GM10847 (cell line): ENCODE data around the gene ADAP2.

ENCODE experiments used
- POLR2A ChIP-seq: IDR thresholded peaks from 2 replicates; pipeline ENCODE4 v1.6.1; 2011; ENCODE audit not compliant: insufficient read length; ENCODE audit errors: extremely low read depth

ADAP2 gene

DNA sequence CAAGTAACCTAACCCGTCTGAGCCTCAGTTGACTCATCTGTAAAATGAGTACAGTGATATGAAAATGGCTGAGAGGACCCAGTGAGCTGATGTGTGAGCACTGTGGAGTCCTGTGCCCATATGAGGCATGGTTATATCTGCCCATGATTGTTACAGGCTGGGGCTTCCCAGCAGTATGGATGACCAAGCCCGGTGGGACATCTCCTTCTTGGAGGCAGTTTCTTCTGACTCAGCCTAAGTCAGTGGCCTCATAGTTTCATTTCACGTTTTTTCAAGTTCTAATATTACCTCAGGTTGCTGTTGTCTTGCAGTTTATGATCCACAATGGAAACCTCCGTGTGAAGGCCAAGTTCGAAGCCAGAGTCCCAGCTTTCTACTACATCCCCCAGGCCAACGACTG, 4.8 kb downstream of the ADAP2 start:
- no peak for TF ChIP-seq POLR2A

DNA sequence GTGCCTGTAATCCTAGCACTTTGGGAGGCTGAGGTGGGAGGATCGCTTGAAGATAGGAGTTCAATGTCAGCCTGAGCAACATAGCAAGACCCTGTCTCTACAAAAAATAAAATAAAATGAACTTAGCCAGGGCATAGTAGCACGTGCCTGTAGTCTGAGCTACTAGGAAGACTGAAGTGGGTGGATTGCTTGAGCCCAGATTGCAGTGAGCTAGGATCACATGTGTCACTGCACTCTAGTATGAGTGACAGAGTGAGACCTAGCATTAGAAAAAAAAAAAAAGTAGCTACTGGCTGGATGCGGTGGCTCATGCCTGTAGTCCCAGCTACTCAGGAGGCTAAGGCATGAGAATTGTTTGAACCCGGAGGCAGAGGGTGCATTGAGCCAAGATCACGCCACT, 6.0 kb downstream of the ADAP2 start:
- TF ChIP-seq POLR2A, result no peak

DNA sequence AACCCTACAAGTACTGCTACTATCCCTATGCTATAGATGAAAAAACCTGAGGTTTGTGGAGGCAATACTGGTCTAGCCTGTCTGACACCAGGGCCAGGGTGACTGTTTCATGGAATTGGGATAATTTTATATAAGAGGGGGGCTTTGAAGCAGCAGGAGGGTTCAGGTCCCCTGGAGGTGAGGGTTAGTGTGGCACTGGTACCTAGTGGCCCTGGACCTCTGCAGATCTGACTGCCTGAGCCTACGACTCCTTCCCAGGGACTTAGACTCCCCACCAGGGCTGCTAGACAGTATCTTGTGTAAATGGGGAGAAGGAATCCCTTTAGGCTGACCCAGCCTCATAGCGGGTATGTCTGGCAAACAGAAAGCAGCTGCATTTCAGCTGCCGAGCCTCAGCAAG, 6.8 kb downstream of the ADAP2 start:
- no peak for TF ChIP-seq POLR2A

DNA sequence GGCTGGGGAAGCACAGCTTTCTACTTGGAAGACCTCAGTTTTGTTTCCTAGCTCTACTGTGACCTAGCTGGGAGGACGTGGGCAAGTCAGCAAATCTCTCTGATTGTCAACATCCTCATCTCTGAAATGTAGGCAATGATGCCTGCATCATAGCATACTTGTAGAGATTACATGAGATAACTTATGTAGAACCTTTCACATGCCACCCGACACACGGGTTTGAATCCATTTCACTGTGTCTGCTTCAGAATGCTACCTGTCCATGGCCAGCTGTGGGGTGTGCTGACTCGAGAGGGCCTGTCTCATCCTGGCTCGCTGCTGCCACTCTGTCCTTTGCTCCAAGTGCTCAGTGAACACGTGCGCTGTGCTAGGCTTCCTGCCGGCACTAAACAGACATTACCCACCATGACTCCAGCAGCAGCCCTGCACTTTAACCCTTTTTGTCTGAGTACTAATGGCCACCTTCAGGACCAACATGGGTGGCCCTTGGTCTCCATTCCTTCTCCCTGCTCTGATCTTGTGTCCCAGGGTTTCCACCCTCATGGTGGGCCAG, 7.4 kb downstream of the ADAP2 start:
- no peak for TF ChIP-seq POLR2A

DNA sequence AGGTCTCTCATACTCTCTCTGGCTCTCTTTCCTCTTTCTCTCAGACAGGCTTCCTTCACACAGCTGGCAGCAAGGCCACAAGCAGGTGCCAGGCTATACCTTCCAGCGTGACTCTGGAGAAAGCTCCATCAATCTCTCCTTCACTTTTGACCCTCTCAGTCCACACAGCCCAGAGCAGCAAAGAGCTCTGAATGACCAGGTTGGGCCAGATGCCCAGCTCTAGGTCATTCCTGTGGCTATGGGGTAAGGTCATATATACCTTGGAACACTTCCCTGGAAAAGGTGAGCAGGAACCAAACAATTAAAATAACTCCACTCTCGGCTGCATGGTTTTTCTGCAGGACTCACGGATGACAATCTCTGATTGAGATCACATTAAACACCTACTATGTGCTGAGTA, 8.8 kb downstream of the ADAP2 start:
- no peak for TF ChIP-seq POLR2A

DNA sequence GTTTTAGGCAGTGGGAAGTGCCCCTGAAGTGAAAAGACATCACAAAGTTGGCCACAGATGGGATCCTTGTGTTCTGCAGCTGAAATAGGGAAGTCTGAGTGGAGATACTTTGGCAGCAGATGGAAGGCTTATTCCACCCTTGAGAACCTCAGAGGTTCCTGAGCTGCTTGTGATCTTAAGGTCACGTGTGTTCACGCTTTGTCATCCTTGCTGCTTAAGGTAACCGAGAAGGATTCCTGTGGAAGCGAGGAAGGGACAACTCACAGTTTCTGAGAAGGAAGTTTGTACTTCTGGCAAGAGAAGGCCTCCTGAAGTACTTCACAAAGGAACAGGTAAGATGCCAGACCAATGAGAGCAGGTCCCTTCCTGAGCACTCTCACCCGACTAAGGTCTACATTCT, 12.2 kb downstream of the ADAP2 start:
- TF ChIP-seq POLR2A, result no peak

DNA sequence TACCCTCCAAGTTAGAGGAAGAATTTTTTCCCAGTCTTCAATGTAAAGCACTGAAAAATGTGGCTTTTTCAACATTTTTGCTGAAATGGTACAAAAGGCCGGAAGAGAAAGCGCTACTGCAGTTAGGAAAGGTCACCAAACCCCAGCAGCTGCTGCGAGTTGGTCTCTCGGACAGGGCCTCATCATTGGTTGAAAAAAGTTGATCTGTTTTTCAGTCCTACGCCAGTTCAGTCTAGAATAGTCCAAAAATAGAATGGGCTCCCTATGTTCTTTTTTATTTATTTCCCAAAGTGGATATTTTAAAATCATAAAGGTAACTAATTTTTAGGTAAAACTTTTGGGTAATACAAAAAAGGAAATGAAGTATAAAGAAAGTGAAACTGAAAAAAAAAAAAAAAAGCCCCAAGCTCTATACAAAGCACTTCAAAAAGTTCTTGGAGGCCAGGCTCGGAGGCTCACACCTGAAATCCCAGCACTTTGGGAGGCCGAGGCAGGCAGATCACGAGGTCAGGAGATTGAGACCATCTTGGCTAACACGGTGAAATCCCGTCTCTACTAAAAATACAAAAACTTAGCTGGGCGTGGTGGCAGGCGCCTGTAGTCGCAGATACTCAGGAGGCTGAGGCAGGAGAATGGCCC, 17.4 kb downstream of the ADAP2 start:
- no peak for TF ChIP-seq POLR2A

DNA sequence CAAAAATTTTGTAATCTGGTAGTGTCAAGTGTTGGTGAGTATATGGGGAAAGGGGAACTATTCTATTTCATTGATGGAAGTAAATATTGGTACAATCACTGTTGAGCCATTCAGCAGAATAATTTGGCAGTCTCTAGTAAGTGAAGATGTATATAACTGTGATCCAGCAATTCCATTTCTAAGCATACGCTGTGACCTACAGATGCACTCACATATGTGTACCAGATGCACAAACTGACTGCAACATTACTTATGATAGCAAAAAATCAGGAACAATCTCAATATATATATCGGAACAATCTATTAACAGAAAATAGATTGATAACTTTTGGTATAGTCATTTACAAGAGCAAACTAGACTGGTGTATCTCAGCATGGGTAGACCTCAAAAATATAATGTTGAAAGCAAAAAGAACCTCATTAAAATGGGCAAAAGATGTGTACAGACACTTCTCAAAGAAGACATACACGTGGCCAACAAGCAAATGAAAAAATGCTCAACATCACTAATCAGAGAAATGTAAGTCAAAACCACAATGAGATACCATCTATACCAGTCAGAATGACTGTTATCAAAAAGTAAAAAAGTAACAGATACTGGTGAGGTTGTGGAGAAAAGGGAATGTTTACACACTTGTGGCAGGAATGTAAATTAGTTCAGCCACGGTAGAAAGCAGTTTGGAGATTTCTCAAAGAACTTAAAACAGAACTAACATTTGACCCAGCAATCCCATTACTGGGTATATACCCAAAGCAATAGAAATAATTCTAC, 20.7 kb downstream of the ADAP2 start:
- no peak for TF ChIP-seq POLR2A

DNA sequence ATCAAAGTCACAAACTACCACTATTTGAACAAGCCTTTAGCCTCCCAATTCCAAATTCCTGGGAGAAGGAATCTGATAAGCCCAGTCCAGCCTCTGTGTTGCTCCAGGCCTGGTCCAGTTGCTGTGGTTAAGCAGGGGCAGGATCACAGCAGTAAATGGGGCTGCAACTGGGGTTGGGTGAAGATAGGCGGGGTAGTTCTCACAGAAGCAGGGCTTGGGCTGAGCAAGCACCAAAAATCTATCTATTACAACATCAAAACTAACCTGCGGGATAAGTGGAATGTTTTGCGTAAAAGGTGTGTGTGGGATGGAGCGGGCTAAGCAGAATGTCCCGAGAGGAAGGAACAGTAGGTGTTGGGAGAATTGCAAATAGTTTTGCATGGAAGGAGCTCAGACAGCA, 26.1 kb downstream of the ADAP2 start:
- TF ChIP-seq POLR2A, result no peak

DNA sequence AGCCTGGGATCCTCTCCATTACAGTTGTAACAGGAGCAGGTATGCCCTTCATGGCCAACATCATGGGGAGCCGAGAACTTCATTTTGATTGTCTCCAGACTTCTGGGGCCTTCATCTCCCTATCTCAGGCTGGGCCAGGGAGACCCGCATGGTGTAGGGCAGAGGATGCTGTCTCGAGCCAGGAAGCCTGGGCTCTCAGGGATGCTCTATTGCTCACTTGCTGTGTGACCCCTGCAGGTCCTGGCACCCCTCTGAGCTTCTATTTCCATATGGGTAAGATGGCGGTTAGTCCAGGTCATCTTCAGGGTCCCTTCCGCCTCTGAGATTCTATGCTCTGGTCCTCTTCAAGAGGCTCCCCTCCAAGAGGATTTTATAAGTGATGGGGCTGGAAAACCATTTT, 28.4 kb downstream of the ADAP2 start:
- no peak for TF ChIP-seq POLR2A

DNA sequence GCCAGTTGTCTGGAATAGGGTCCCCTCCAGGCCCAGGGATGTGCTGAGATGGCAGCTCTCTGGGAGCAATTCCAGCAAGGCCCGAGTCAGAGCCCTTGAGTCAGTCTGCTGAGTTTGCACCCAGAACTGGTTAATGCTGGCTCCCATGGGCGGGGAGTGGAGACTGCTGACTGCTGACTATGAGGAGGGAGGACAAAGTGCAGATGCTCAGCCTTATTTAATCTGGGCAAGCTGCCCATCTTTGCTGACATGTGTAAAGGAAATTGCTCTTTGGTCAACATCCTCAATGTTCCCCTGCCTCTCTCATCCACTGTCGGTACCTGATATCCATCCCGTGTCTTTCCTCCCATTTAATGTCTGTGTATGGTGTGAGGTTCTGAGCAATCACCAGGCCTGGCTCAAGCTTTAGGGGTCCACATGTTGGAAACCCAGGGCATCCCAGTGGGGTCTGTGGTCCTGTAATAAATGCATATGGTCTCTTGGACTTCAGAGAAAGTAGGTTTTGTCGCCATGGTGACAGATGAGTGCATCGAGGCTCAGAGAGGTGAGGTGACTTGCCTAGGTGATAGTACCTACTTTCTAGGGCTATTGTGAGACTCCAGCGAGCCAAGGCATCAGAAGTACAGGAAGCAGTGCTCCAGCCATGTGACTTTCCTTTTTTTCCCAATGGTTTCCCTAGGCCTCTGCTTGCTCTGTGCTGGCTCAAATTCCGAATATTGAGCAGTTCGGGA, 29.1 kb downstream of the ADAP2 start:
- no peak for TF ChIP-seq POLR2A

DNA sequence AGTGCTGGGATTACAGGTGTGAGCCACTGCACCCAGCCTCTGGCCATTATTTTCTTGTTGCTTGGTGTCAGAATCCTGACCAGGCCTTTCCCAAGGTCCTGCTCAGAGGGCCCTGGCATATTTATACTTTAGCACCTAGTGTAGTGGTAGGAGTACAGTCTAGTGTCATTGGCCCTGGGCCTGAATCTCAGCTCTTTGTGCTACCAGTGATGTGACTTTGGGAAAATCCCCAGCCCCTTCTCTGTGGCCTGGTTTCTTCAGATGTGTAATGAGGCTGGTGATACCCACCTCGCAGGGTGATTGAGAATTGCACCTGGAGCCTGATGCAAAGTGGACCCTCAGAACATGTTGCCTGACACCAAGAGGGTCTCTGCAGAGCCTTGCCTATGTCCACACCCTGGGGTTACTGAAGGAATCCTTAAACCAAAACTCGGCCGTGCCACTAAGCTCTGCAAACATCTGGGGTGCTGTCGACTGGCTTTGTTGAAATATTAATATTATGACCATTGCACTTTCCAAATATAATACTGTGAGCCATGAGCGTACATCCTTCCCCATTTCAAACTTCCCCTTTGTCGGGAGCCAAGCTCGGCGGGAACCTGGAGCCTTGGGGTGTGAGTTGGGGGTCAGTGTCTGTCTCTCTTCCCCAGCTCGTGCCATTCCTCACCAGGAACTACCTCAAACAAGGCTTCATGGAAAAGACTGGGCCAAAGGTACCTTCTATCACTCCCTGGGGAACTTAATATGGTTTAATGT, 31.1 kb downstream of the ADAP2 start:
- TF ChIP-seq POLR2A, result no peak

DNA sequence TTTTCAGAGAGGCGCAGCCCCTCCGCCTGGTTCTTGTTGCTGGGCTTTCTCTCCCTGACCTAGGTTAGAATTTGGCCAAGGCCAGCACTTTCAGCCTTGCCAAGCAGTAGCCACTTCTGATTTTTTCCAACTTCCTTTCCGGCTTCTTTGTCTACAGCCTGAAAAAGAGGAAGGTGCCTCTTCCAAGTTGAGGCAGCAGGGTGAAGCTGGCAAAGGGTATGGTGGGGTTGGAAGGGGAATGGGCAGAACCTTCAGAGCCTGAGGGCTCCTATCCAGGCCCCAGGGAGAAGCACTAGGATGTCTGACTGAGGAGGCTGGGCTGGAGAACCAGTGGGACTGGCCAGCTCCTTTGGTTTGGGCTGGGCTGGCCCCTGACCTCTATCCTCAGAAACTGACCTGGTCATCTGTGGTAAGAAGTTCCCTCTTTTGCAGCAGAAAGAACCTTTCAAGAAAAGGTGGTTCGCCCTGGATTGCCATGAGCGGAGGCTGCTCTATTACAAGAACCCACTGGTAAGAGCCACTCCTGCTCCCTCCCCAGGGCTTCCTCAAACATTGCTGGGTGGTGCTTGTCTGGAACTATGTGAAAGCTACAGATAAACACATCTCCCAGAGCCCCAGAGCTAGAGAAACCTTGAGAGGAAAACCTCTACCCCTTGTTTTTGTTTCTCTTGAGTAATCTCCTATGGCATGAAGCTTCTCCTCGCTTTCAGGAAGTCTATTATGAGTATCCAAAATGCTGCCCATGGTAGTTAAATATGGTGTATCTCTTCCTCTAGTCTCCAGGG, 32.5 kb downstream of the ADAP2 start:
- no peak for TF ChIP-seq POLR2A

DNA sequence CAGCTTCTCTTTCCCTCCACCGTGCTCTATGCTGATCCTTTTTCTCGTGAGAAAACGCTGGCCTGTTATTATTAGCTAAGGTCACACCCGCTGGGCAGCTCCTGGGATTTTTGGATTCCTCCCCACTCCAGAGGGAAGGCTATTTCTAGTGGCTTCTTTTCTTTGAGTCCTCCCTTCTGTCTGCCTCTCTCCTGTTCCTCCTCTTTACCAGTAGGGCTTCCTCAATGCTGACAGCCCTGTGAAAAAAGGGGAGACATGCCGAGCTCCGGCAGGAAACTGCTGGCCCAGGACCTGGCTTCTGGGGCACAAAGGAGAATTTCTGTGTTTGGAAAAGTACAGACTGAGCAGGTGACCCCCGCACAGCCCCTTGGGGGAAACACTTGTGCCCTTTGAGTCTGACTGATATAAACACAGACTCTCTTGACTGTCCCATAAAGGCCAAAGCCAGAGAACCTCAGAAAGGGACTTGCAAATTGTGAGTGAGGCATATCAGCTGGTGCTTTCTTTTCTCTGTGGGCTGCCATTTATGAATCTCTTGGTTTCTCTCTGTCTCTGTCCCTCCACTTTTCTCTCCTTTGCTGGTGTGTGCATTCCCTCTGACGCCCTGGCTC, 35.1 kb downstream of the ADAP2 start:
- no peak for TF ChIP-seq POLR2A

DNA sequence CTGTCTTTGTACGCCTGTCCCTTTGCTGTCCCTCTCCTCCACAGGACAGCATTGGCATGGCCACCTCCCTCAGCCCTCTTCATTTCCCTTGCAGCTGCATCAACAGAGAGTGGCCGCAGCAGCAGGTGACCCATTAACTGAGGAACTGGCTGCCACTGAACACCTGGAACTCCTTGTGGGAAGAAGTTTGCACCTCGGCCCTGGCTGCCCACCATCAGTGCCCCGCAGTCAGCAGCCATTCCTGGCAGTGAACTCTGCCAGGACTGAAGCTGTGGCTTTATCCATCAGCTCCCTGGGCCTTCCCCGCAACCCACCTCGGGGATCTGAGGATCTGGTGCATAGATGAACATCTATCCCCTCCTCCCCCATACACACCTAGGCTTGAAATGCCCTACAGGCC, 36.0 kb downstream of the ADAP2 start:
- no peak for TF ChIP-seq POLR2A

DNA sequence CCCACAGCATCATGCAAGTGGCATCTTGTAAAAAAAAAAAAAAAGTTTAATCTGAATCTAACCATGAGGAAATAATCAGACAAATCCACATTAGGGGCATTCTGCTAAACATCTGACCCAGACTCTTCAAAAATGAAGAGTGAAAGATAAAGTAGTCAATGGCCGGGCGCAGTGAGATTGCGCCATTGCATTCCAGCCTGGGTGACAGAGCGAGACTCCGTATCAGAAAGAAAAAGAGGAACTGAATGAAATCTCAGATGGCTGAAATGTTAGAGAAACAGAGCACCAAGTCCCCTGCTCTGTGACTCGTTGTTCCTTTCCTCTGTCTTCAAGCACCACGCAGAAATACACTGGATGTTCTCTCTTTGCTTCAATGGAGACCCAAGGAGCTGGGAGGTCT, 36.4 kb downstream of the ADAP2 start:
- no peak for TF ChIP-seq POLR2A
